Activated CD4-positive, alpha-beta memory T cell treated with anti-CD3 and anti-CD28 coated beads for 36 hours (primary cell): Measurements from ENCODE around the gene SDC4. TPM values are rescaled to one million over a fixed set of nuclear protein-coding genes. Genes with fewer than 3 reads are reported as not detected.

Source experiments
- CTCF ChIA-PET: fragments of 350-600 bp; sonication (Branson Sonifier 250); formaldehyde crosslinking; loops from one replicate; lab custom pipeline; 2021; ENCODE audit warnings: antibody characterized with exemption, inconsistent platforms; lab: Charles Lee
- POLR2A ChIA-PET: fragments of 350-600 bp; sonication (Branson Sonifier 250); formaldehyde crosslinking; loops from one replicate; lab custom pipeline; 2021; ENCODE audit warnings: antibody characterized with exemption; lab: Charles Lee
- DNase-seq: peaks from one replicate; pipeline ENCODE4 v3.0.0-alpha.2; 2020
- H3K27ac Mint-ChIP-seq: one replicate; pipeline ENCODE4 v1.8.0; 2021; ENCODE audit warnings: mixed read lengths
- H3K27me3 Mint-ChIP-seq: one replicate; pipeline ENCODE4 v1.8.0; 2021; ENCODE audit warnings: mixed read lengths
- H3K36me3 Mint-ChIP-seq: one replicate; pipeline ENCODE4 v1.8.0; 2021; ENCODE audit warnings: mixed read lengths
- H3K4me1 Mint-ChIP-seq: one replicate; pipeline ENCODE4 v1.8.0; 2021; ENCODE audit warnings: low read depth, mixed read lengths
- H3K4me3 Mint-ChIP-seq: one replicate; pipeline ENCODE4 v1.8.0; 2021; ENCODE audit warnings: mild to moderate bottlenecking, mixed read lengths
- H3K9me3 Mint-ChIP-seq: one replicate; pipeline ENCODE4 v1.8.0; 2021; ENCODE audit warnings: mixed read lengths
- intact Hi-C: fragments of 100-400 bp; cut with micrococcal nuclease; formaldehyde crosslinking; loops from one replicate; pipeline ENCODE4 v1.15.1; 2023
- total RNA-seq, 2 experiments: library from RNA; stranded (reverse); gene quantifications; one replicate each; pipeline ENCODE4 v1.2.3, GENCODE V29; 2021

SDC4 gene
- total RNA-seq, 2 experiments from 2014 or later, result 67.8 to 69.8 TPM

DNA sequence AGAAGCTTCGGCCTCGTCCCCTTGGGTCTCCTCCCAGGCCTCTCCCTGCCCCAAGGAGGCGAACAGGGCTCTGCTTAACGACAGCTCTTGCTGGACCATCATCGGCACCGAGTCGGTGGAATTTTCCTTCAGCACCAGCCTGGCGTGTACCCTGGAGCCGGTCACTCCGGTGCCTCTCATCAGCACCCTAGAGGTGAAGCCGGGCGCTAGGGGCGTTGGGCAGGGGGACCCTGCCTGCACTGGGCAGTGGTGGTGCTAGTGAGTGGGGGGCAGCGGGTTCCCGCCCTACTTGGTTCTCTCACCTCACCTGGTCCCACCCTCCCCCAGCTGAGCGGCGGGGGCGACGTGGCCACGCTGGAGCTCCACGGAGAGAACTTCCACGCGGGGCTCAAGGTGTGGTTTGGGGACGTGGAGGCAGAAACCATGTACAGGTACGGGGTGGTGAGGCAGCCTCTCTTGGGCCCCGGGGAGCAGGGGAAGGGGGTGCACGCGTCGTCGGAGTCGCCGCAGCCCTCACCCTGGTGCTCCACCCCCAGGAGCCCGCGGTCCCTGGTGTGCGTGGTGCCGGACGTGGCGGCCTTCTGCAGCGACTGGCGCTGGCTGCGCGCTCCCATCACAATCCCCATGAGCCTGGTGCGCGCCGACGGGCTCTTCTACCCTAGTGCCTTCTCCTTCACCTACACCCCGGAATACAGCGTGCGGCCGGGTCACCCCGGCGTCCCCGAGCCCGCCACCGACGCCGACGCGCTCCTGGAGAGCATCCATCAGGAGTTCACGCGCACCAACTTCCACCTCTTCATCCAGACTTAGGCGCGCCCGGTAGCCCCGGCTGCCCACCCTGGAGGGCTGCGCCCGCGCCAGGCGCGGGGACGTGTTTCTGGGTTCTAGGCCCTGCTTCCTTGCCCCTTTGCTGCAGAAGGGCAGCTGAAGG is 31.8 kb downstream of the SDC4 start:
- Mint-ChIP-seq H3K4me1 (peaks cover 32% of the 10 kb centered on the region), H3K36me3 (no peaks in the 10 kb centered on the region), H3K27me3 (peaks cover 21% of the 10 kb centered on the region), H3K4me3 (no peak overlapping the region), H3K27ac (no peak overlapping the region), H3K9me3 (no peaks in the 10 kb centered on the region)
- intact Hi-C loops, result loop anchor here (5.0 kb wide), 1 partner anchor 456 kb away; no protein-coding TSS in a partner anchor
- no peak for DNase-seq
- ChIA-PET POLR2A (interaction anchor here (0.5 kb wide), 1 partner anchor 729 kb away, joined by 3 read pairs; no protein-coding TSS in a partner anchor), CTCF (interaction anchor here (1.1 to 8.8 kb wide), 6 partner anchors 24 to 454 kb away, joined by 3 to 133 read pairs (median 51); no protein-coding TSS in a partner anchor)

DNA sequence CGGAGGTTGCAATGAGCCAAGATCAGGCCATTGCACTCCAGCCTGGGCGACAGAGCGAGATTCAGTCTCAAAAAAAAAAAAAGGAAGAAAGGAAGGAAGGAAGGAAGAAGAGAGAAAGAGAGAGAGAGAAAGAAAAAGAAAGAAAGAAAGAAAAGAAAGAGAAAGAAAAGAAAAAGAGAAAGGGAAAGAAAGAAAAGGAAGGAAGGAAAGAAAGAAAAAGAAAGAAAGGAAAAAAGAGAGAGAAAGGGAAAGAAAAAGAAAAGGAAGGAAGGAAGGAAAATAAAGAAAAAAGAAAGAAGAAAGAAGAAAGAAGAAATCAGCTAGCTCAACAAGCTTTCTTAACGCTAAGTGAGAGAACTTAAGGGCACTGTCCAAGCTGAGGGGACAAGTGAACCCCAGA is 32.6 kb downstream of the SDC4 start:
- ChIA-PET CTCF (interaction anchor here (1.2 to 8.8 kb wide), 5 partner anchors 23 to 177 kb away, joined by 3 to 133 read pairs (median 52); no protein-coding TSS in a partner anchor), POLR2A (interaction anchor here (0.5 kb wide), 1 partner anchor 729 kb away, joined by 3 read pairs; no protein-coding TSS in a partner anchor)
- H3K4me1 Mint-ChIP-seq, result peaks cover 28% of the 10 kb centered on the region
- no peak for DNase-seq
- no peak overlapping the region for H3K4me3 Mint-ChIP-seq
- H3K9me3 Mint-ChIP-seq, result no peaks in the 10 kb centered on the region
- H3K27me3 Mint-ChIP-seq, result peaks cover 26% of the 10 kb centered on the region
- no peak overlapping the region for H3K27ac Mint-ChIP-seq
- H3K36me3 Mint-ChIP-seq, result no peaks in the 10 kb centered on the region
- intact Hi-C loops, result loop anchor here (5.0 kb wide), 1 partner anchor 457 kb away; no protein-coding TSS in a partner anchor

DNA sequence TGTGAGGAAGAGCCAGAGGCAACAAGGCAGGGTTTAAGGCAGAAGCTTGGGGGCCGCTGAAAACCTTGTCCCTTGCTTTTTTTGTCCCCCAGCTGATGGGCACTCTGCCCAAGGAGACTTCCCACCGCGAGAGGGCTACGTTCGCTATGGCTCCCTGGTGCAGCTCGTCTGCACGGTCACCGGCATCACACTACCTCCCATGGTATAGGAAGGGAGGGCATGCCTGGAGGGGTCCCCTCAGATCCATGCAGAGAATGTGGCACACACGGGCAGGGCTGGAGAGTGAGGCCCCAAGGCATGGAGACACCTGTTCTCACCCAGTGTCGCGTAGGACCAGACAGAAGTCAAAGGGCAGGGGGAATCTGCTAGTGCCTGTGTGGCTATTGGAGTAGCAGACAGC is 34.3 kb downstream of the SDC4 start:
- no peaks in the 10 kb centered on the region for H3K36me3 Mint-ChIP-seq
- no peak overlapping the region for H3K27ac Mint-ChIP-seq
- no peak for DNase-seq
- peaks cover 32% of the 10 kb centered on the region for H3K27me3 Mint-ChIP-seq
- H3K4me1 Mint-ChIP-seq, result peaks cover 20% of the 10 kb centered on the region
- intact Hi-C loops, result no loop called here
- H3K9me3 Mint-ChIP-seq, result no peaks in the 10 kb centered on the region
- no peak overlapping the region for H3K4me3 Mint-ChIP-seq
- CTCF ChIA-PET, result interaction anchor here (0.6 to 4.6 kb wide), 7 partner anchors 21 to 812 kb away, joined by 3 to 52 read pairs (median 4); no protein-coding TSS in a partner anchor
- POLR2A ChIA-PET, result no interaction called here

DNA sequence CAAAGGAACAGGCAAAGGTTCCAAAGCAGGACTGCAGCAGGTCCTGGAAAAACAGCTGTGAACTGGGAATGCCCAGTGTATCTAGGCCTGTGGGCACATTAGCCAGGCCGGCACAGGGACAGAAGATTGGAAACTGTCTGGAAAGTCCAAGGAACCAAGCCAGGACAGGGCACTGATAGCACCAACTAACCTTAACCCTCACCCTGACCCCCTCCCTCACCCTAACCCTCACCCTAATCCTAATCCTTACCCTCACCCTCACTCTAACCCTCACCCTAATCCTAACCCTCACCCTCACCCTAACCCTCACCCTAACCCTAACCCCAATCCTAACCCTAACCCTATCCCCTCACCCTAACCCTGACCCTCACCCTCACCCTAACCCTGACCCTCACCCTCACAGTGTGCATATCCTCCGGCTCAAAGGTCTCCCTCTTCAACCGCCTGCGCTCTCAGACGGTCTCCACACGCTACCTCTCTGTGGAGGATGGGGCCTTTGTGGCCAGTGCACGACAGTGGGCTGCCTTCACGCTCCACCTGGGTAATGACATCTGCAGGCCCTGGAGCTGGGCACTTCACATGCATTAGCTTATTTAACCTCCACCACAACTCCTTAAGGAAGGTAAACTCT is 35.0 kb downstream of the SDC4 start:
- Mint-ChIP-seq H3K27ac (no peak overlapping the region), H3K36me3 (no peaks in the 10 kb centered on the region), H3K27me3 (peaks cover 32% of the 10 kb centered on the region), H3K9me3 (no peaks in the 10 kb centered on the region), H3K4me3 (no peak overlapping the region), H3K4me1 (peaks cover 13% of the 10 kb centered on the region)
- CTCF ChIA-PET, result interaction anchor here (0.6 to 4.6 kb wide), 12 partner anchors 14 to 929 kb away, joined by 3 to 52 read pairs (median 5); no protein-coding TSS in a partner anchor
- intact Hi-C loops, result no loop called here
- no peak for DNase-seq
- POLR2A ChIA-PET, result no interaction called here

DNA sequence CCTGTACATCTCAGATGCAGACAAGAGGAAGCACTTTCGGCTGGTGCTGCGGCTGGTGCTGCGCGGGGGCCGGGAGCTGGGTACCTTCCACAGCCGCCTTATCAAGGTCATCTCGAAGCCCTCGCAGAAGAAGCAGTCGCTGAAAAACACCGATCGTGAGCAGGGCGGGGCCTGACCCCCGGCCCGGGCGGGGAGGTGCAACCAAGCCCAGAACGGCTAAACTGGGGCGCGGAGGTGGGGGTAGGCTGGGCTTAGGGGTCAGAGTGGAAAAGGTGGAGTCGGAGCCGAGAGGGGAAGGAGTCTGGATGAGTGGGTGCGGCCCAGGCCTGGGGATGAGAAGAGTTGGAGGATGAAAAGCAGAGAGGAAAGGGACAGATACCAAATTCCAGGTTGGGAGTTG is 36.0 kb downstream of the SDC4 start:
- POLR2A ChIA-PET, result no interaction called here
- Mint-ChIP-seq H3K27ac (no peak overlapping the region), H3K4me1 (peaks cover 10% of the 10 kb centered on the region), H3K36me3 (no peaks in the 10 kb centered on the region), H3K4me3 (no peak overlapping the region), H3K9me3 (no peaks in the 10 kb centered on the region), H3K27me3 (peaks cover 35% of the 10 kb centered on the region)
- intact Hi-C loops, result no loop called here
- DNase-seq, result no peak
- CTCF ChIA-PET, result interaction anchor here (0.6 to 4.6 kb wide), 29 partner anchors 9 to 487 kb away, joined by 3 to 52 read pairs (median 4); partner anchors contain the start of gene SYS1

DNA sequence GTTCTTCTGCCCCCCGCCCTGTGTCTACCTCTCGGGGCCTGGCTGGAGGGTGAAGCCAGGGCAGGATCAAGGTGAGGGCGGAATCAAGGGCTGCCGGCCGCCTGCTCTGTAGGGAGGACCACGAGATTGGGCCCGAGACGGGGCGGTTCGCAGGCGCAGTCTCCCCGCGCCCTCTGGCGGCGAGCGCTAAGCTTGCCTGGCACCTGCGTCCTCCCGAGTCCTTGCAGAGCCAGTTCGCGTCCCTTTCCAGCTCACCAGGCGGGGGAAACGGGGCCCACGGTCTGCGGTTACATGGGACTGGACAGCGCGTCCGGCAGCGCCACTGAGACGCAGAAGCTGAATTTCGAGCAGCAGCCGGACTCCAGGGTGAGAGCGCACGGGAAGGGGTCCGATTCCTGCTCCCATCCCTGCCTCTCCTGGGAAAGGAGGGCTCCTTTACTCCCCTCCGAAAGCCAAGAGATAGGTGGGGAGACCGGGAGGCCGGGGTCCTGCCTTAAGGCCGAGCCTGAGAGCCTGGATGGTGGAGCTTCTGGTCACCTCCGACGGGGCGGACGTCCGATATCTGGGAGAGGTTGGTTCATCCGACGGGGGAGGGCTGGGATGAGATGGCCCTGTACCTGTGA is 36.5 kb downstream of the SDC4 start:
- CTCF ChIA-PET, result interaction anchor here (0.6 to 4.6 kb wide), 29 partner anchors 10 to 487 kb away, joined by 3 to 52 read pairs (median 4); partner anchors contain the start of gene SYS1
- Mint-ChIP-seq H3K36me3 (no peaks in the 10 kb centered on the region), H3K4me3 (no peak overlapping the region), H3K9me3 (no peaks in the 10 kb centered on the region), H3K27me3 (peaks cover 32% of the 10 kb centered on the region), H3K4me1 (peaks cover 8% of the 10 kb centered on the region), H3K27ac (no peak overlapping the region)
- DNase-seq, result peak; percentile 78
- intact Hi-C loops, result no loop called here
- POLR2A ChIA-PET, result no interaction called here

DNA sequence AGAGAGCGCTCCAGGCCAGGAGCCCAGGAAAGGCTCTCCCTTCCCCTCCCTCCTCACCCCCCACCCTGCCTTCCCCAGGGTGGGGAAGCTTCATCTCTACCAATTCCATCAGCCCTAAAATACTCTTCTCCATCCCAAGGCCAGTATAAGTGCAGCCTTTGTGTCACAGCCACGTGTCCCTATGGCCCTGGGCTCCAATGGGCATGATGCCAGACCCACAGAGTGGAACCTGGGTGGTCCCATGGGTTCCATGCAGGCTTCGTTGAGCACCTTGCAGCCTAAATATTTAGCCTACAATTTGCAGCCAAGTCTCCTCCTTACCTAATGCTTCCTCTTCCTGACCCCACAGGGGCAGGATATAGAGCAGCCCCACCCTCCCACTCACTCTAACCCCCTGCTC is 39.1 kb downstream of the SDC4 start:
- ChIA-PET CTCF (interaction anchor here (0.9 to 1.7 kb wide), 4 partner anchors 15 to 462 kb away, joined by 3 to 6 read pairs (median 4); partner anchors contain the start of gene SYS1), POLR2A (interaction anchor here (0.5 kb wide), 1 partner anchor 17 kb away, joined by 4 read pairs; no protein-coding TSS in a partner anchor)
- Mint-ChIP-seq H3K4me1 (peaks cover 10% of the 10 kb centered on the region), H3K27me3 (peaks cover 39% of the 10 kb centered on the region), H3K4me3 (no peak overlapping the region), H3K9me3 (no peaks in the 10 kb centered on the region), H3K27ac (no peak overlapping the region), H3K36me3 (peaks cover 1% of the 10 kb centered on the region)
- DNase-seq, result no peak
- intact Hi-C loops, result no loop called here

DNA sequence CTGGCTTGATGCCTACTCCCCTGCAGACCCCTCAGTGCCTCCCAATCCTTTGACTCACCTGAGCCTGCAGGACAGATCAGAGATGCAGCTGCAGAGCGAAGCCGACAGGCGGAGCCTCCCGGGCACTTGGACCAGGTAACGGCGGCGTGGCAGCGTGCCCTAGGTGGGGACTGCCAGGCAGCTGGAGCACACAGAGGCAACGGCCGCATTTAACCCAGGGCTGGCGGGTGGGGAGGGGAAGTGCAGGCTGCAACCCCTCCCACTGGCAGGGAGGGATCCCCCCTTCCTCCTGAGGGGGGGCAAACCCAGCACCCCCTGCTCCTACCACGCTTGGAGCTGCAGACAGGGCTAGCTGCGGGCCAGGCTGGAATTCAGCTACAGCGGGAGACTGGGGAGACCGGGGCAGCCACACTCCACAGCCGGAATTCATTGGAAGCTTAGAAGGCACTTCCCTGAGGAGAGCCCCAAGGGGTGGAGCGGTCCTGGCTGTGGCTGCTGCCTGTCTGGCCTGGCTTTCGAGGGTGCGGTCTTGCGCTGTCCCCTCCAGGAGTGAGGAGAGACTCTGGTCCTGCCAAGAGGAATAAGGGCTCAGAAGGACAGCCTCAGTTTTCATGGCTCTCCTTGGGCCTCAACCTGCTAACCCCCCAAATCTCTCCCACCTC is 40.0 kb downstream of the SDC4 start, which contains the start of gene MATN4:
Gene MATN4 (minus strand): TSS at position 183 of the 662 bp plus-strand sequence. CDS start 2,717 bp downstream, outside the sequence.
- CTCF ChIA-PET, result interaction anchor here (0.7 to 1.2 kb wide), 4 partner anchors 13 to 18 kb away, joined by 3 to 5 read pairs (median 4); no protein-coding TSS in a partner anchor
- POLR2A ChIA-PET, result no interaction called here

DNA sequence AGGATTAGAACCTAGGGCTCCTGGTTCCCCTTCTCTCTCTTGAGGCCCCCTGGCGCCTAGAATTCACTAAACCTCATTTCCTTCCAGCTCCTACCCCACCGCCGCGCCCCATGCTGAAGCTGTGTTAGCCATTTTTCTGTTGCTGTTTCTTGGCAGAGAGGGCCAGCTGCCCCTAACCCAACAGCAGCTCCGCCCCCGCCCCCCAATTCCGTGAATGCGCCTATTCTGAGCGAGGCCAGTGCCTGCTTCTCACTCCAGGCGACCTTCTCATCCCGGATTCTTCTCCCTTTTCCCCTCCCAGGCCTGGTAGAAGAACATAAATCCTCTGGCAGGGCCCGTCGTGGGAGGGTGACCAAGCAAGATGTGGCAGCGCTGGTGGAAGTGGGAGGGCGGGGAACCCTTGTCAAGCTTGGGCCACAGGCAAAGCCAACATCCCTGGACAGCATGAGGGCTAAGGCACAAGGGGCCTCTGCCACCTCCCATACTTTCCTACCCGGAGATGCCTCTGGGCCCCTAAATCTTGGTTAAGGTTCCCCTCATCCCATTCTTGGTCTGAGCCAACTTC is 41.1 kb downstream of the SDC4 start:
- ChIA-PET POLR2A (no interaction called here), CTCF (interaction anchor here (1.0 to 1.1 kb wide), 2 partner anchors 17 to 129 kb away, joined by 4 to 5 read pairs; no protein-coding TSS in a partner anchor)
- Mint-ChIP-seq H3K4me3 (no peak overlapping the region), H3K9me3 (no peaks in the 10 kb centered on the region), H3K27ac (no peak overlapping the region), H3K4me1 (peaks cover 25% of the 10 kb centered on the region), H3K36me3 (peaks cover 1% of the 10 kb centered on the region), H3K27me3 (peaks cover 45% of the 10 kb centered on the region)
- no peak for DNase-seq
- intact Hi-C loops, result no loop called here

More for the DNA sequence above, 40.0 kb downstream of the SDC4 start, which contains the start of gene MATN4:
- Mint-ChIP-seq H3K4me1 (peaks cover 18% of the 10 kb centered on the region), H3K27ac (no peak within 1 kb of the TSS), H3K36me3 (peaks cover 1% of the 10 kb centered on the region), H3K27me3 (peaks cover 44% of the 10 kb centered on the region), H3K4me3 (no peak within 1 kb of the TSS), H3K9me3 (no peaks in the 10 kb centered on the region)
- intact Hi-C loops, result no loop called here
- DNase-seq, result no peak

DNA sequence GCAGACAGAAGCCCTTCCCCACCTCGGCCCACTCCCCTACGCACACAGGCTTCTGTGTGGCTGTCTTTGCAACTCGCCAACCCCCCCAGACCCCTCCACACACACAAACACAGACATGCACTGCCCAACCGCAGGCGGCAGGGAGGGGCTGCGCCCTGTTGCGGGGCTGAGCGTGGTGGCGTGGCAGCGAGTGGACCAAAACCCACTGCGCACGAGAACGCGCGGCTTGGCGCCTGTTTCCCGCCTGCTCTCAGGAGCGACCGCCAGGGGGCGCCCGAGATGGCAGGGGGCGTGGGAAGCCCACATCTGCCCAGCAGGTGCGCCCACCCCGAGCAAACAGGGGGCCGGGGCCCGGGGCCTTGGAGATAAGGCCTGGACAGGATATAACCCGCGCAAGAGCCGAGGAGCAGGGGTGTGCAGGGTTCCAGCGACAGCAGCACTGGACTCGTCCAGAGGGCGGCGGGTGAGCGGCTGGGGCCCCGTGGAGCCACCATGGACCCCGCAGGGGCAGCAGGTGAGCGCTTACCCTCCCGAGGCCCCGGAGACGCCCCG is 41.7 kb downstream of the SDC4 start, which contains the start of gene RBPJL:
Gene RBPJL (plus strand): TSS at position 410 of the 552 bp plus-strand sequence. CDS start 83 bp downstream, at position 493.
- Mint-ChIP-seq H3K27ac (no peak within 1 kb of the TSS), H3K27me3 (peaks cover 42% of the 10 kb centered on the region), H3K9me3 (no peaks in the 10 kb centered on the region), H3K4me1 (peaks cover 29% of the 10 kb centered on the region), H3K4me3 (no peak within 1 kb of the TSS), H3K36me3 (peaks cover 1% of the 10 kb centered on the region)
- intact Hi-C loops, result no loop called here
- ChIA-PET POLR2A (no interaction called here), CTCF (interaction anchor here (1.0 kb wide), 1 partner anchor 130 kb away, joined by 4 read pairs; no protein-coding TSS in a partner anchor)
- peak; percentile 45 for DNase-seq
